ENCODE data around the gene PQBP1.
"Not testable (repeated sequence)": the region's sequence is repeated elsewhere in the genome, so short reads cannot be mapped to it uniquely, and the experiment has no call there.

The PQBP1 gene

GRCh38 chrX:48897625-48898306 is at the start of gene PQBP1, which contains the start of gene TIMM17B:
PQBP1 (plus strand) TSS chrX:48897930; CDS start chrX:48898510, 580 bp downstream.
TIMM17B (minus strand) TSS chrX:48897768; CDS start chrX:48897749, 19 bp downstream.
- H3K27ac ChIP-seq: peak within 1 kb of the TSS; percentile 93
- peaks cover 24% of the 10 kb centered on the region for H3K36me3 ChIP-seq
- TF ChIP-seq CTCF (IDR thresholded peaks at IDR 0.05; ENCODE audit: low read depth, low read length): no peak
- peak within 1 kb of the TSS; percentile 82 for H3K4me3 ChIP-seq (ENCODE audit: low read depth, low read length)
- DNase-seq: peak; percentile 90
- peaks cover 8% of the 10 kb centered on the region for H3K27me3 ChIP-seq (ENCODE audit: insufficient read depth, low read depth, severe bottlenecking)
- H3K9me3 ChIP-seq (ENCODE audit: severe bottlenecking): no peaks in the 10 kb centered on the region

DNA sequence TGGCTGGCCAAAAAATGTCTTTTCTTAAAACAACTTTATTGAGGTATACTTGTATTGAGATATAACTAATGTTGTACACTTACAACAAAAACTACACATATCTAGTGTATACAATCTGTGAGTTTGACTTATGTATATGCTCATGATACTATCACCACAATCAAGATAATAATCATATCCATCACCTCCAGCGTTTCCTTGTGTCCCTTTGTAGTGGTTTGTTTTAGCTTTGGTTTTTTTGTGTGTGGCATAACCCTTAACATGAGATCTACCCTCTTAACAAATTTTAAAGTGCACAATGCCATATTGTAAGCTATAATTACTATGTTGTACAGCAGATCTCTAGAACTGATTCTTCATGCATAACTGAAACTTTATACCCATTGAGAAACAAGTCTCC is 48.9 kb upstream of the PQBP1 start:
- Histone ChIP-seq H3K36me3 (no peaks in the 10 kb centered on the region), H3K27ac (no peak overlapping the region), H3K27me3 (ENCODE audit: insufficient read depth, low read depth, severe bottlenecking) (no peaks in the 10 kb centered on the region), H3K4me3 (ENCODE audit: low read depth, low read length) (no peak overlapping the region), H3K9me3 (ENCODE audit: severe bottlenecking) (no peaks in the 10 kb centered on the region)
- DNase-seq: no peak
- TF ChIP-seq CTCF (IDR thresholded peaks at IDR 0.05; ENCODE audit: low read depth, low read length): no peak

GRCh38 chrX:48852857-48853256 is 44.9 kb upstream of the PQBP1 start:
- no peak for TF ChIP-seq CTCF (IDR thresholded peaks at IDR 0.05; ENCODE audit: low read depth, low read length)

DNA sequence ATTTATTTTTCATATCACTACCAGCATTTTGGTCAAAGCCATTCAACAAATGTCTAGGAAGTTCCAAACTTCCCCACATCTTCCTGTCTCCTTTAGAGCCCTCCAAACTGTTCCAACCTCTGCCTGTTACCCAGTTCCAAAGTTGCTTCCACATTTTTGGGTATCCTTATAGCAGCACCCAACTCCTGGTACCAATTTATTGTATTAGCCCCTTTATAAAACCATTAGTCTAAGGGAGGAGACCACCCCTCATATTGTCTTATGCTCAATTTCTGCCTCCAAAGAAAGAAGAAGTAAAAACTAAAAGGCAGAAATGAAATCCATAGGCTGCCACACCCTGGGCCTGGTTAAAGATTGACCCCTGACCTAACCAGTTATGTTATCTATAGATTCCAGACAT is 44.2 kb upstream of the PQBP1 start:
- not testable (repeated sequence) for DNase-seq; H3K27ac ChIP-seq; H3K27me3 ChIP-seq (ENCODE audit: insufficient read depth, low read depth, severe bottlenecking); H3K9me3 ChIP-seq (ENCODE audit: severe bottlenecking); H3K36me3 ChIP-seq; H3K4me3 ChIP-seq (ENCODE audit: low read depth, low read length)

More at GRCh38 chrX:48852857-48853256, 44.9 kb upstream of the PQBP1 start:
- DNase-seq: no peak
- no peaks in the 10 kb centered on the region for H3K36me3 ChIP-seq
- H3K4me3 ChIP-seq (ENCODE audit: low read depth, low read length): no peak overlapping the region
- no peaks in the 10 kb centered on the region for H3K27me3 ChIP-seq (ENCODE audit: insufficient read depth, low read depth, severe bottlenecking)
- H3K9me3 ChIP-seq (ENCODE audit: severe bottlenecking): no peaks in the 10 kb centered on the region
- H3K27ac ChIP-seq: no peak overlapping the region

GRCh38 chrX:48854121-48854804 is 43.5 kb upstream of the PQBP1 start:
- DNase-seq; H3K36me3 ChIP-seq; H3K27me3 ChIP-seq (ENCODE audit: insufficient read depth, low read depth, severe bottlenecking); H3K27ac ChIP-seq; H3K4me3 ChIP-seq (ENCODE audit: low read depth, low read length); H3K9me3 ChIP-seq (ENCODE audit: severe bottlenecking): not testable (repeated sequence)

GRCh38 chrX:48854898-48855297 is 42.8 kb upstream of the PQBP1 start:
- no peak overlapping the region for H3K27ac ChIP-seq
- H3K4me3 ChIP-seq (ENCODE audit: low read depth, low read length): no peak overlapping the region
- peak; percentile 19; the same call in 1 of the 2 replicates for TF ChIP-seq CTCF (IDR thresholded peaks at IDR 0.05; ENCODE audit: low read depth, low read length)
- no peaks in the 10 kb centered on the region for H3K27me3 ChIP-seq (ENCODE audit: insufficient read depth, low read depth, severe bottlenecking)
- peak; percentile 44 for DNase-seq
- no peaks in the 10 kb centered on the region for H3K9me3 ChIP-seq (ENCODE audit: severe bottlenecking)
- H3K36me3 ChIP-seq: no peaks in the 10 kb centered on the region
